ENCODE data around the gene SLC9A9. TPM values are rescaled to one million over a fixed set of nuclear protein-coding genes. Genes with fewer than 3 reads are reported as not detected.

The SLC9A9 gene
- total and polyA plus RNA-seq, 9 of the 15 experiments (the other 6 are each of a cell fraction or from before 2014, with no cell fraction given): 0.03 to 0.13 TPM; not detected in 7

GRCh38 chr3:143510601-143511000 lies 337.7 kb downstream of the SLC9A9 start (continued):
- TF ChIP-seq, protein P1, sequence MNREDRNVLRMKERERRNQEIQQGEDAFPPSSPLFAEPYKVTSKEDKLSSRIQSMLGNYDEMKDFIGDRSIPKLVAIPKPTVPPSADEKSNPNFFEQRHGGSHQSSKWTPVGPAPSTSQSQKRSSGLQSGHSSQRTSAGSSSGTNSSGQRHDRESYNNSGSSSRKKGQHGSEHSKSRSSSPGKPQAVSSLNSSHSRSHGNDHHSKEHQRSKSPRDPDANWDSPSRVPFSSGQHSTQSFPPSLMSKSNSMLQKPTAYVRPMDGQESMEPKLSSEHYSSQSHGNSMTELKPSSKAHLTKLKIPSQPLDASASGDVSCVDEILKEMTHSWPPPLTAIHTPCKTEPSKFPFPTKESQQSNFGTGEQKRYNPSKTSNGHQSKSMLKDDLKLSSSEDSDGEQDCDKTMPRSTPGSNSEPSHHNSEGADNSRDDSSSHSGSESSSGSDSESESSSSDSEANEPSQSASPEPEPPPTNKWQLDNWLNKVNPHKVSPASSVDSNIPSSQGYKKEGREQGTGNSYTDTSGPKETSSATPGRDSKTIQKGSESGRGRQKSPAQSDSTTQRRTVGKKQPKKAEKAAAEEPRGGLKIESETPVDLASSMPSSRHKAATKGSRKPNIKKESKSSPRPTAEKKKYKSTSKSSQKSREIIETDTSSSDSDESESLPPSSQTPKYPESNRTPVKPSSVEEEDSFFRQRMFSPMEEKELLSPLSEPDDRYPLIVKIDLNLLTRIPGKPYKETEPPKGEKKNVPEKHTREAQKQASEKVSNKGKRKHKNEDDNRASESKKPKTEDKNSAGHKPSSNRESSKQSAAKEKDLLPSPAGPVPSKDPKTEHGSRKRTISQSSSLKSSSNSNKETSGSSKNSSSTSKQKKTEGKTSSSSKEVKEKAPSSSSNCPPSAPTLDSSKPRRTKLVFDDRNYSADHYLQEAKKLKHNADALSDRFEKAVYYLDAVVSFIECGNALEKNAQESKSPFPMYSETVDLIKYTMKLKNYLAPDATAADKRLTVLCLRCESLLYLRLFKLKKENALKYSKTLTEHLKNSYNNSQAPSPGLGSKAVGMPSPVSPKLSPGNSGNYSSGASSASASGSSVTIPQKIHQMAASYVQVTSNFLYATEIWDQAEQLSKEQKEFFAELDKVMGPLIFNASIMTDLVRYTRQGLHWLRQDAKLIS (CRISPR knock-in tag; IDR thresholded peaks at IDR 0.05): no peak
- TF ChIP-seq ZBTB17 (CRISPR knock-in tag; IDR thresholded peaks at IDR 0.05): no peak

DNA sequence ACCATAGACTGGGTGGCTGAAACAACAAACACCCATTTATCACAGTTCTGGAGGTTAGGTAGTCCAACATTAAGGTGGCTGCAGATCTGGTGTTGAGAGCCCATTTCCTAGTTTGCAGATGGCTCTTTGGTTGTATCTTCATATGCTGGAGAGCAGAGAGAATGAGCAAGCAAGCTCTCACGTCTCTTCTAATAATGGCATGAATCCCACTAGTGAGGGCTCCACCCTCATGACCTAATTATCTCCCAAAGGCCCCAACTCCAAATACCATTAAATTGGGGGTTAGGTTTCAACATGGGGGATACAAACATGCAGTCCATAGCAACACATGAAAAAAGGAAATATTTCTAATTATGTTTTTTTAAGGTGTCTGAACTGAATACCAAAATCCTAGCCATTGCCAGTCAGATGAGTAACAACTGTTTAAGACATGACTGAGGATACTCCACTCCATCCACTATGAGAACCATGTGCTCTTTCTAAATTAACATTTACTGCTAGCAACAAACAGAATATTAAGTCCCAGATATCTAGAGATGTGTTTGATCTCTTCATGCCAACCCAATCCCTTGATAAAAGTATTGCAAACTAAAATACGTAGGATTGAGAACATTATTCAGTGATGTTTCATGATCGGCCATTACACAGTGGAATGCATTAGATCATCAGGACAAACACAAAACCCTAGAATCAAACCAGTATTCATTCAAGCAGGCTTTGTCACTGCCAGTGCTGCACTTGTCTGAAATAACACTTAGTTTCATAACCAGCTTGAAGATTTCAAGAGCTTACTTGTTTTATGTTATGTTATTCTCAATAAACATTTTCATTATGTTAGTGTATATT lies 340.3 kb downstream of the SLC9A9 start:
- intact Hi-C loops (cut with micrococcal nuclease): no loop called here
- Histone ChIP-seq H3K9me1 (ENCODE audit: control insufficient read depth, insufficient read depth, low read length) (no peaks in the 10 kb centered on the region), H3K9ac (ENCODE audit: insufficient read depth in 1 of 2, low read depth in 2 of 2, low read length in 2 of 2) (no peak overlapping the region), H3K27me3 (ENCODE audit: control insufficient read depth in 2 of 2, insufficient read depth in 2 of 2, low read length in 2 of 2) (peaks cover 0 to 6% of the 10 kb centered on the region in 2 experiments; a peak in 1 of 5 replicates), H3K36me3 (ENCODE audit: control insufficient read depth, insufficient read depth, low read length) (no peaks in the 10 kb centered on the region), H3K79me2 (ENCODE audit: control insufficient read depth, insufficient read depth, low read length) (no peaks in the 10 kb centered on the region), H4K20me1 (replicated peaks; ENCODE audit: control insufficient read depth, insufficient read depth, low read length) (no peaks in the 10 kb centered on the region), H3K4me2 (ENCODE audit: insufficient read depth, low read length) (no peak overlapping the region), H3K4me3 (no peak overlapping the region), H2AFZ (ENCODE audit: low read depth, low read length) (no peak overlapping the region), H3K4me1 (replicated peaks in 1 of 2; ENCODE audit: control insufficient read depth in 2 of 2, insufficient read depth in 2 of 2, low read length in 2 of 2) (no peaks in the 10 kb centered on the region), H3K9me3 (replicated peaks; ENCODE audit: control insufficient read depth, insufficient read depth, low read depth, low read length) (no peaks in the 10 kb centered on the region), H3K27ac (ENCODE audit: extremely low read depth, low read depth, low read length) (no peak overlapping the region)
- in situ Hi-C loops (cut with MboI): no loop called here
- DNase-seq (ENCODE audit: extremely low read depth in 1 of 4, low spot score in 3 of 4) (no peak), ATAC-seq (no peak), FAIRE-seq (no peak)
- ChIA-PET CTCF (ENCODE audit: low intra/inter-chr PET ratio) (no interaction called here), POLR2A (no interaction called here)
- BruUV-seq (replicated peaks): no TSS peak
- 9% methylated on average over 3 of the region's 3 CpGs for WGBS (ENCODE audit: insufficient coverage, low coverage, missing lambda C conversion rate)
- TF ChIP-seq BRD9 (IDR thresholded peaks at IDR 0.05; ENCODE audit: low read depth, partially characterized antibody) (no peak), ARID1B (IDR thresholded peaks at IDR 0.05) (no peak), ZBTB5 (IDR thresholded peaks at IDR 0.05) (no peak), GTF2B (IDR thresholded peaks at IDR 0.05; ENCODE audit: extremely low read depth, insufficient read length) (no peak), NR2C1 (IDR thresholded peaks at IDR 0.05) (no peak), NR2C1 (tag; IDR thresholded peaks at IDR 0.05) (no peak), TOE1 (IDR thresholded peaks at IDR 0.05; ENCODE audit: borderline replicate concordance) (no peak), TOE1 (CRISPR knock-in tag; IDR thresholded peaks at IDR 0.05; ENCODE audit: borderline replicate concordance, low read depth) (no peak)
